ENCODE data around the gene C22orf39. TPM values are rescaled to one million over a fixed set of nuclear protein-coding genes. Genes with fewer than 3 reads are reported as not detected.

C22orf39 gene
- total RNA-seq, 1 donor = 14.8 TPM

- no peaks in the 10 kb centered on the region for H3K9me3 ChIP-seq (ENCODE audit: low read depth, low read length)
- no peak overlapping the region for H2AFZ ChIP-seq (ENCODE audit: low read length)
- no peak overlapping the region for H3K27ac ChIP-seq (ENCODE audit: low read depth, low read length)
- H4K20me1 ChIP-seq (ENCODE audit: insufficient read depth, low read length) = peaks cover 41% of the 10 kb centered on the region
- TF ChIP-seq CTCF (IDR thresholded peaks at IDR 0.05; ENCODE audit: extremely low read depth, low read depth, low read length) = no peak
- DNase-seq (ENCODE audit: insufficient read length, low spot score, missing footprints) = no peak
- H3K36me3 ChIP-seq (ENCODE audit: insufficient read depth, low read length) = peaks cover 30% of the 10 kb centered on the region
- peaks cover 72% of the 10 kb centered on the region for H3K79me2 ChIP-seq (ENCODE audit: insufficient read depth, low read length)
- no peaks in the 10 kb centered on the region for H3K4me1 ChIP-seq (ENCODE audit: insufficient read depth, low read length)
- H3K4me2 ChIP-seq (ENCODE audit: insufficient read depth, low read length) = no peak overlapping the region
- H3K4me3 ChIP-seq (ENCODE audit: insufficient read depth, low read length) = no peak overlapping the region
- H3K27me3 ChIP-seq (ENCODE audit: insufficient read depth, low read length) = no peaks in the 10 kb centered on the region
Measured at GRCh38 chr22:19411690-19412045, 35.8 kb downstream of the C22orf39 start.

DNA sequence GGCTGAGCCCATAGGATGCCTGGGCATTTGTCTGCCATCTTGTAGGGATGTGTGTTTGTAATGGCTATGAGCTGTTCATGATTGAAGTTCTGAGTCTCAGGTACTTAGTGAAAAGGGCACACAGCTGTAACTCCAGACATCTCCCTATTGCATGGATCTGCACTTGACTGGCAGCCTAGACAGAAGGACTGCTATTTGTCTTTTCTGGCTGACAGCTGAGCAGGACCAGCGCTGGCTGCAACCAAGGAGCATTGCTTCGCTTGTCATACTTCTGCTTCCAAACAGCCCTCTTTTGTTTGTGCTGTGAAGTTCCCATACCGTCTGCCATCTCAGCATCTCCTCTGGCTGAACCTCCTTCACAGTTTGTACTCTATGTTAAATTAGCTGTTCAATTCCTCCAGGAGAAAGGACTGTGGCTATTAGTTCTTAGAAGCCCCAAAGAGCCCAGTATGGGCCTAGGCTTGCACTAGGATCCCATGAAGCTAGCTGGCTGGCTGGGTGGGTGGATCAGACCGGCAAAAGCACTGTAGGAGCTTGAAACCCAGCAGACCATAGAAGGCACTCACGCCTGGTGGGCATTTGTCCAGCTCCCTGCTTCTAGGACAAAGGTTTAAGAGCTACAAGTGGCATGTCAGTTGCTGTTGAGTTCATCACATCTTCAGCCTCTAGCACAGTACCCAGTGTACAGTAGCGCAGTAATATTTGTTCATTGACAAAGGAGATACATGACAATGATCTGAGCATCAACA lies 36.4 kb downstream of the C22orf39 start:
- Histone ChIP-seq H3K79me2 (ENCODE audit: insufficient read depth, low read length) (peaks cover 67% of the 10 kb centered on the region), H4K20me1 (ENCODE audit: insufficient read depth, low read length) (peaks cover 35% of the 10 kb centered on the region), H3K4me3 (ENCODE audit: insufficient read depth, low read length) (no peak overlapping the region), H3K36me3 (ENCODE audit: insufficient read depth, low read length) (peaks cover 36% of the 10 kb centered on the region), H3K9me3 (ENCODE audit: low read depth, low read length) (no peaks in the 10 kb centered on the region), H2AFZ (ENCODE audit: low read length) (no peak overlapping the region), H3K27ac (ENCODE audit: low read depth, low read length) (no peak overlapping the region), H3K4me2 (ENCODE audit: insufficient read depth, low read length) (no peak overlapping the region), H3K4me1 (ENCODE audit: insufficient read depth, low read length) (no peaks in the 10 kb centered on the region), H3K27me3 (ENCODE audit: insufficient read depth, low read length) (no peaks in the 10 kb centered on the region)
- DNase-seq (ENCODE audit: insufficient read length, low spot score, missing footprints) = no peak
- no peak for TF ChIP-seq CTCF (IDR thresholded peaks at IDR 0.05; ENCODE audit: extremely low read depth, low read depth, low read length)

GRCh38 chr22:19407649-19408606 lies 39.6 kb downstream of the C22orf39 start:
- no peak overlapping the region for H3K4me2 ChIP-seq (ENCODE audit: insufficient read depth, low read length)
- H3K9me3 ChIP-seq (ENCODE audit: low read depth, low read length) = no peaks in the 10 kb centered on the region
- no peak overlapping the region for H2AFZ ChIP-seq (ENCODE audit: low read length)
- H3K27ac ChIP-seq (ENCODE audit: low read depth, low read length) = no peak overlapping the region
- H3K36me3 ChIP-seq (ENCODE audit: insufficient read depth, low read length) = peaks cover 55% of the 10 kb centered on the region
- DNase-seq (ENCODE audit: insufficient read length, low spot score, missing footprints) = no peak
- H3K4me1 ChIP-seq (ENCODE audit: insufficient read depth, low read length) = no peaks in the 10 kb centered on the region
- peaks cover 37% of the 10 kb centered on the region for H3K79me2 ChIP-seq (ENCODE audit: insufficient read depth, low read length)
- H3K4me3 ChIP-seq (ENCODE audit: insufficient read depth, low read length) = no peak overlapping the region
- no peak for TF ChIP-seq CTCF (IDR thresholded peaks at IDR 0.05; ENCODE audit: extremely low read depth, low read depth, low read length)
- no peaks in the 10 kb centered on the region for H3K27me3 ChIP-seq (ENCODE audit: insufficient read depth, low read length)
- H4K20me1 ChIP-seq (ENCODE audit: insufficient read depth, low read length) = peaks cover 22% of the 10 kb centered on the region

GRCh38 chr22:19406846-19407245 lies 40.7 kb downstream of the C22orf39 start:
- Histone ChIP-seq H3K36me3 (ENCODE audit: insufficient read depth, low read length) (peaks cover 55% of the 10 kb centered on the region), H3K9me3 (ENCODE audit: low read depth, low read length) (no peaks in the 10 kb centered on the region), H3K27ac (ENCODE audit: low read depth, low read length) (no peak overlapping the region), H3K27me3 (ENCODE audit: insufficient read depth, low read length) (no peaks in the 10 kb centered on the region), H2AFZ (ENCODE audit: low read length) (no peak overlapping the region), H3K4me1 (ENCODE audit: insufficient read depth, low read length) (no peaks in the 10 kb centered on the region), H3K4me3 (ENCODE audit: insufficient read depth, low read length) (no peak overlapping the region), H3K4me2 (ENCODE audit: insufficient read depth, low read length) (no peak overlapping the region), H4K20me1 (ENCODE audit: insufficient read depth, low read length) (peaks cover 14% of the 10 kb centered on the region), H3K79me2 (ENCODE audit: insufficient read depth, low read length) (peaks cover 27% of the 10 kb centered on the region)
- no peak for DNase-seq (ENCODE audit: insufficient read length, low spot score, missing footprints)
- no peak for TF ChIP-seq CTCF (IDR thresholded peaks at IDR 0.05; ENCODE audit: extremely low read depth, low read depth, low read length)
